Upper lobe of left lung (tissue), 6 donors: ENCODE measurements around the gene TMPRSS3. TPM values are rescaled to one million over a fixed set of nuclear protein-coding genes. Genes with fewer than 3 reads are reported as not detected.

Source experiments
- ATAC-seq, 2 donors: fragments of 200-7000 bp; cut with Tn5 transposase; one replicate each; pipeline ENCODE4 v1.9.1; 2022; ENCODE audit warnings: mild to moderate bottlenecking in 2 of 2, moderate library complexity in 2 of 2; ENCODE audit not compliant: low FRiP score in 2 of 2
- DNase-seq, 2 donors: peaks; one replicate each; pipeline ENCODE4 v3.0.0-alpha.2; 2019 to 2020
- H3K27ac ChIP-seq, 4 donors: fragments of 200-600 bp; sonication (generic); one replicate each; pipeline ENCODE4 v1.5.1; 2016 to 2019
- H3K27me3 ChIP-seq, 4 donors: fragments of 200-600 bp; sonication (generic); one replicate each; pipeline ENCODE4 v1.5.1; 2017 to 2019
- H3K36me3 ChIP-seq, 4 donors: fragments of 200-600 bp; sonication (generic); one replicate each; pipeline ENCODE4 v1.5.1; 2016 to 2019
- H3K4me1 ChIP-seq, 4 donors: fragments of 200-600 bp; sonication (generic); one replicate each; pipeline ENCODE4 v1.5.1; 2018 to 2019
- H3K4me3 ChIP-seq, 4 donors: fragments of 200-600 bp; sonication (generic); one replicate each; pipeline ENCODE4 v1.5.1; 2017 to 2019; ENCODE audit warnings: mild to moderate bottlenecking in 2 of 4, moderate library complexity in 1 of 4
- H3K9me3 ChIP-seq, 4 donors: fragments of 200-600 bp; sonication (generic); one replicate each; pipeline ENCODE4 v1.5.1; 2018 to 2019
- EP300 ChIP-seq, 4 donors: sonication (generic); formaldehyde crosslinking; IDR thresholded peaks; one replicate each; pipeline ENCODE4 v1.5.1; 2017; ENCODE audit warnings: antibody characterized with exemption in 4 of 4, control low read depth in 2 of 4
- POLR2A ChIP-seq, 4 donors: fragments of 450-650 bp; IDR thresholded peaks; one replicate each; pipeline ENCODE4 v1.5.1; 2016 to 2017; ENCODE audit warnings: antibody characterized with exemption in 4 of 4, mild to moderate bottlenecking in 2 of 4
- POLR2AphosphoS5 ChIP-seq, 2 donors: sonication (generic); formaldehyde crosslinking; IDR thresholded peaks; one replicate each; pipeline ENCODE4 v1.5.1; 2017; ENCODE audit warnings: antibody characterized with exemption in 2 of 2
- WGBS, 2 donors: methylation state at CpG; one replicate each; pipeline ENCODE4 v1.1.5; 2017 to 2018; 5-methylcytosine and 5-hydroxymethylcytosine counted together
- total RNA-seq, 6 donors: library from RNA; depleted of rRNA in 4 of 6; stranded (reverse); fragments of >200 nt in 4 of 6; gene quantifications; one replicate each; pipeline versions ENCODE4 v1.1.0 to v1.2.1, GENCODE V29; 2016 to 2021
- TF ChIP-seq, protein P1 (sequence below), 6 experiments: fragments of 450-650 bp in 4 of 6; fragments of 200-600 bp in 2 of 6; sonication (generic) in 2 of 6; IDR thresholded peaks; one replicate each; pipeline ENCODE4 v1.5.1; 2016 to 2019; ENCODE audit warnings: antibody characterized with exemption in 6 of 6
- donor health status: DM: no; HTN: no; CAD: no; lungs with moderate emphysema.
- donor health status: DM: no; HTN: yes; CAD: no; lungs with severe emphysema.

Gene TMPRSS3
- 10 to 100 TPM in 1 of 6 donors, 1 to 10 TPM in 5; 3.5 to 12.5 (median 5.8) TPM for total RNA-seq

DNA sequence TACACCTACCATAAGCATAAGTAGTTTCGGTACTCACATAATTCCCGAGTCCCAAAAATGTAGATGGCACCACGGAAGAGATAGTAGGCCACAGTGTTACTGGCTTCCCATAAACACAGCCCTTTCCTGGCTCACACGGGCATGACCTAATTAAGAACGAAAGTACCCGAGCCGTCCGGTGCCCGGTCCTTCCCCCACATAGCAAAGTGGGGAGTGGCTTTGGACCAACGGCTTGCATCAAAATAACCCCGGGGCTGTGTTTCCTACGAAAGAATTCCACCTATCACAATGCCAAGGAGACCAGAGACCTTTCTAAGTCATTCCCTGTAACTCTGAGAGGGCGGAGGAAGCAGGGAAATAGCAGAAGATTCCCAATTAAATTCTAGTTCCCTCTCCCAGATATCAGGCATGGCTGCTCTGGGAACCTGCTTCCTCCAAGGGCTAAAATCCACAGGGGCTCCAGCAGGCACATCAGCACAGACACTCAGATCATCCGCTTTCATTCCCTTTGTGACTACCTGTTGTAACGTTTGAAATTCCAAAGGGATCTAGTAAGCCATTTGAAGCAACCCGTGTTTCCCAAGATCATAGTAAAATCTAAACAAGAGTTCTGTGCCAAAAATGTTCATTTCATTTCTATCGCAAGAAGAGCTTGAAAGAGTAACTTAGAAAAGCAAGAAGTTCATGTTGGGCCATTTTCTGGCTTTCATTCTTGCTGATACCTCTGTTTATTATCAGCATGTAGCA is at the start of gene TMPRSS3:
Gene TMPRSS3, minus strand, starts transcription at position 148 of the 747 bp plus-strand sequence. CDS start 635 bp downstream, outside the sequence.
- WGBS, 2 donors = 51 to 52% methylated on average over 15 to 17 of the region's 17 CpGs
- peak; percentile 38 to 82 for ATAC-seq
- H3K27ac ChIP-seq = peak within 1 kb of the TSS in 3 of 4 donors; percentile 19 to 43 (median 35)

DNA sequence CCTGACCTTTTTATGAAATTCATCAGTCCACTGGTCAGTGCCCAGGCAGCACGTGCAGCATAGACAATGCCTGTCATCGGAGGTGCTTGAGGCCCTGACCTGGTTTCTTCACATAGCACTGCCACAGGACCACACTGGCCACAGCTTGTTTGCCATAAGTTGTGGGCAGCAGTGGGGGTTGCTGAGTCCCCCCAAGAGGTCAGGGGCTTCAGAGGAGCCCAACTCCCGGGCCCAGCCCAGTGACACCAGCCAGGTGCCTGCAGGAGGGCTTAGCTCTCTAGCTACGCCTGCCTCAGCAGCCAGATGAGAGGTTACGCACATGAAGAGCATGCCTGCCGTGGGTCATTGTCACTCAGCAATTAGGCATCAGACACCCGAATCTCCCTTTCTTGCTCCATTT is 49.5 kb upstream of the TMPRSS3 start:
- peaks cover 0 to 7% (median 3%) of the 10 kb centered on the region in 4 donors for H3K4me1 ChIP-seq
- WGBS, 2 donors = 70 to 89% methylated on average over 7 of the region's 7 CpGs
- no peak overlapping the region for H3K4me3 ChIP-seq
- H3K27ac ChIP-seq = no peak overlapping the region
- TF ChIP-seq, protein P1, sequence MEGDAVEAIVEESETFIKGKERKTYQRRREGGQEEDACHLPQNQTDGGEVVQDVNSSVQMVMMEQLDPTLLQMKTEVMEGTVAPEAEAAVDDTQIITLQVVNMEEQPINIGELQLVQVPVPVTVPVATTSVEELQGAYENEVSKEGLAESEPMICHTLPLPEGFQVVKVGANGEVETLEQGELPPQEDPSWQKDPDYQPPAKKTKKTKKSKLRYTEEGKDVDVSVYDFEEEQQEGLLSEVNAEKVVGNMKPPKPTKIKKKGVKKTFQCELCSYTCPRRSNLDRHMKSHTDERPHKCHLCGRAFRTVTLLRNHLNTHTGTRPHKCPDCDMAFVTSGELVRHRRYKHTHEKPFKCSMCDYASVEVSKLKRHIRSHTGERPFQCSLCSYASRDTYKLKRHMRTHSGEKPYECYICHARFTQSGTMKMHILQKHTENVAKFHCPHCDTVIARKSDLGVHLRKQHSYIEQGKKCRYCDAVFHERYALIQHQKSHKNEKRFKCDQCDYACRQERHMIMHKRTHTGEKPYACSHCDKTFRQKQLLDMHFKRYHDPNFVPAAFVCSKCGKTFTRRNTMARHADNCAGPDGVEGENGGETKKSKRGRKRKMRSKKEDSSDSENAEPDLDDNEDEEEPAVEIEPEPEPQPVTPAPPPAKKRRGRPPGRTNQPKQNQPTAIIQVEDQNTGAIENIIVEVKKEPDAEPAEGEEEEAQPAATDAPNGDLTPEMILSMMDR (IDR thresholded peaks at IDR 0.05) = no peak
- TF ChIP-seq POLR2AphosphoS5 (IDR thresholded peaks at IDR 0.05) (no peak), POLR2A (IDR thresholded peaks at IDR 0.05) (no peak), EP300 (IDR thresholded peaks at IDR 0.05) (no peak)
- no peaks in the 10 kb centered on the region for H3K36me3 ChIP-seq
- no peaks in the 10 kb centered on the region for H3K9me3 ChIP-seq
- no peaks in the 10 kb centered on the region for H3K27me3 ChIP-seq
- ATAC-seq = no peak
- DNase-seq = no peak

More for the DNA sequence above, at the start of gene TMPRSS3:
- Histone ChIP-seq H3K36me3 (no peaks in the 10 kb centered on the region), H3K4me3 (peak within 1 kb of the TSS in 2 of 4 donors; percentile 7 to 13), H3K27me3 (no peaks in the 10 kb centered on the region), H3K4me1 (peaks cover 0 to 19% (median 7%) of the 10 kb centered on the region in 4 donors), H3K9me3 (no peaks in the 10 kb centered on the region)
- no peak for TF ChIP-seq POLR2A (IDR thresholded peaks at IDR 0.05)
- TF ChIP-seq POLR2AphosphoS5 (IDR thresholded peaks at IDR 0.05) = peak in 1 of 2 donors; percentile 15
- peak in 1 of 4 donors; percentile 18 for TF ChIP-seq EP300 (IDR thresholded peaks at IDR 0.05)
- DNase-seq = peak in 1 of 2 donors; percentile 80

- Histone ChIP-seq H3K36me3 (no peaks in the 10 kb centered on the region), H3K9me3 (no peaks in the 10 kb centered on the region), H3K4me1 (peaks cover 0 to 3% (median 0%) of the 10 kb centered on the region in 4 donors), H3K4me3 (no peak overlapping the region), H3K27me3 (no peaks in the 10 kb centered on the region), H3K27ac (no peak overlapping the region)
- DNase-seq (no peak), ATAC-seq (no peak)
- 66 to 84% methylated on average over 5 to 10 of the region's 10 CpGs for WGBS, 2 donors
- TF ChIP-seq, protein P1 (IDR thresholded peaks at IDR 0.05) = no peak
- no peak for TF ChIP-seq EP300 (IDR thresholded peaks at IDR 0.05)
- no peak for TF ChIP-seq POLR2AphosphoS5 (IDR thresholded peaks at IDR 0.05)
Observed at GRCh38 chr21:42444745-42445059, 48.9 kb upstream of the TMPRSS3 start.

DNA sequence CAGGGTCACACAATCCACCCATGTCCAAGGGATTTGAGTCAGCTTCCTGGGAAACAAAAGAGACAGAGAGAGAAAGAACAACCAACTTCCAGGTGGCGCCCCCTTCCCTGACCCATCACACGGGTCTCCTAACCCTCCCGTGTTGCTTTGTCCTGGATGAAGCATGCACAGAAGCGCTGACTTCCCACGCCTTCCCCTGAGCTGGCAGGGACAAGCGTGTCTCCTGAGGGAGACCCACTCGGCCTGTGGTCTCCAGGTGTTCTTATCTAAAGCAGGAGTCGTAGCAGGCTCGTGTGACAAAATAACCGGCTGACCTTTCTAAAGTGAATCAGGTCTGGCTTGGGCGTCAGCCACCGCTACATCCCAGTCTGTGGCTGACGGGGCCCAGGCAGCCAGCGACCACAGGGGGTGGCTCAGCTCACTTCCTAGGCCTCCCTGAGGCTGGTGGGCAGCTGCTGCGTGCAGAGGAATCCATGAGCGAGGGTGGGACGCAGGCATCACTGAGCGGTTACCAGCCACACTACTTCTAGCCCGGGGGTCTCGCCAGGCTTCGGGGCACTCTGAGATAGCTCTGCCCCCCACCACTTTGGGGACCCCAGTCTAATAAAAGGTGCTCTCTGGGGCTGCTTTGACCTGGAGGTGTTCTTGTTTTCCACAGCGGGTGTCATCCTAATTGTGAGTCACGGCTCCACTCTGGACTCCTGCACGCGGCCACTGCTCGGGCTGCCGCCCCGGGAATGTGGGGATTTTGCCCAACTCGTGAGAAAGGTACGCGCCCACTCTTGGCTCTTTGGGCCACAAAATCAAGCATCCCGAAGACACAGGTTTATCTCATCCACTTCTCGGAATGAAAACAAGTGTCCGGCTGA is 48.3 kb upstream of the TMPRSS3 start:
- DNase-seq (peak in 1 of 2 donors; percentile 58), ATAC-seq (no peak)
- H3K27ac ChIP-seq = no peak overlapping the region
- 87 to 95% methylated on average over 14 to 34 of the region's 34 CpGs for WGBS, 2 donors
- H3K9me3 ChIP-seq = no peaks in the 10 kb centered on the region
- H3K36me3 ChIP-seq = no peaks in the 10 kb centered on the region
- no peaks in the 10 kb centered on the region for H3K4me1 ChIP-seq
- TF ChIP-seq POLR2A (IDR thresholded peaks at IDR 0.05) (no peak), EP300 (IDR thresholded peaks at IDR 0.05) (no peak), POLR2AphosphoS5 (IDR thresholded peaks at IDR 0.05) (no peak)
- TF ChIP-seq, protein P1 (IDR thresholded peaks at IDR 0.05) = no peak
- H3K4me3 ChIP-seq = no peak overlapping the region
- H3K27me3 ChIP-seq = no peaks in the 10 kb centered on the region

GRCh38 chr21:42443181-42443785 is 47.4 kb upstream of the TMPRSS3 start:
- no peak overlapping the region for H3K27ac ChIP-seq
- DNase-seq (no peak), ATAC-seq (no peak)
- 89 to 91% methylated on average over 11 to 15 of the region's 15 CpGs for WGBS, 2 donors
- no peak overlapping the region for H3K4me3 ChIP-seq
- H3K4me1 ChIP-seq = no peaks in the 10 kb centered on the region
- TF ChIP-seq POLR2A (IDR thresholded peaks at IDR 0.05) = no peak
- no peak for TF ChIP-seq EP300 (IDR thresholded peaks at IDR 0.05)
- TF ChIP-seq, protein P1 (IDR thresholded peaks at IDR 0.05) = no peak
- TF ChIP-seq POLR2AphosphoS5 (IDR thresholded peaks at IDR 0.05) = no peak
- no peaks in the 10 kb centered on the region for H3K27me3 ChIP-seq
- H3K36me3 ChIP-seq = no peaks in the 10 kb centered on the region
- no peaks in the 10 kb centered on the region for H3K9me3 ChIP-seq
